ENCODE data around the gene UTRN. TPM values are rescaled to one million over a fixed set of nuclear protein-coding genes. Genes with fewer than 3 reads are reported as not detected.

Gene UTRN
- total and polyA plus RNA-seq, 2 donors from 2014 or later, result 8.3 to 210 TPM

GRCh38 chr6:144304223-144304848 is 19.2 kb downstream of the UTRN start:
- DNase-seq (no peak), FAIRE-seq (no peak)
- Histone ChIP-seq H3K36me3 (ENCODE audit: control insufficient read depth in 2 of 3, insufficient read depth in 3 of 3, low read length in 3 of 3) (peaks cover 0 to 8% (median 4%) of the 10 kb centered on the region in 3 donors), H3K9me3 (ENCODE audit: control insufficient read depth in 2 of 3, insufficient read depth in 1 of 3, low read length in 3 of 3) (no peaks in the 10 kb centered on the region), H3K9ac (ENCODE audit: low read length in 3 of 3) (no peak overlapping the region), H3K4me1 (ENCODE audit: control insufficient read depth in 2 of 3, insufficient read depth in 2 of 3, low read depth in 1 of 3, low read length in 3 of 3) (no peaks in the 10 kb centered on the region), H3K27ac (ENCODE audit: low read depth in 2 of 2, low read length in 2 of 2) (no peak overlapping the region), H3K27me3 (ENCODE audit: control insufficient read depth, insufficient read depth, low read length) (no peaks in the 10 kb centered on the region), H3K4me3 (ENCODE audit: low read length in 3 of 3) (no peak overlapping the region)
- intact Hi-C loops (cut with DNase I), result loop anchor here (10.0 kb wide), 1 partner anchor 170 kb away; no protein-coding TSS in a partner anchor
- no peak for TF ChIP-seq CTCF (IDR thresholded peaks at IDR 0.05; ENCODE audit: borderline replicate concordance, extremely low read depth, insufficient read depth)

GRCh38 chr6:144305567-144305966 is 20.4 kb downstream of the UTRN start:
- no peak overlapping the region for H3K4me3 ChIP-seq (ENCODE audit: low read length in 3 of 3)
- no peak overlapping the region for H3K9ac ChIP-seq (ENCODE audit: low read length in 3 of 3)
- no peak for TF ChIP-seq CTCF (IDR thresholded peaks at IDR 0.05; ENCODE audit: borderline replicate concordance, extremely low read depth, insufficient read depth)
- H3K4me1 ChIP-seq (ENCODE audit: control insufficient read depth in 2 of 3, insufficient read depth in 2 of 3, low read depth in 1 of 3, low read length in 3 of 3), result no peaks in the 10 kb centered on the region
- no peaks in the 10 kb centered on the region for H3K9me3 ChIP-seq (ENCODE audit: control insufficient read depth in 2 of 3, insufficient read depth in 1 of 3, low read length in 3 of 3)
- no peak overlapping the region for H3K27ac ChIP-seq (ENCODE audit: low read depth in 2 of 2, low read length in 2 of 2)
- FAIRE-seq (no peak), DNase-seq (no peak)
- no peaks in the 10 kb centered on the region for H3K27me3 ChIP-seq (ENCODE audit: control insufficient read depth, insufficient read depth, low read length)
- H3K36me3 ChIP-seq (ENCODE audit: control insufficient read depth in 2 of 3, insufficient read depth in 3 of 3, low read length in 3 of 3), result peaks cover 0 to 9% (median 4%) of the 10 kb centered on the region in 3 donors
- intact Hi-C loops (cut with DNase I), result loop anchor here (10.0 kb wide), 1 partner anchor 169 kb away; no protein-coding TSS in a partner anchor

GRCh38 chr6:144305985-144306384 is 20.9 kb downstream of the UTRN start:
- intact Hi-C loops (cut with DNase I), result loop anchor here (10.0 kb wide), 1 partner anchor 169 kb away; no protein-coding TSS in a partner anchor
- no peak for TF ChIP-seq CTCF (IDR thresholded peaks at IDR 0.05; ENCODE audit: borderline replicate concordance, extremely low read depth, insufficient read depth)

More at GRCh38 chr6:144305985-144306384, 20.9 kb downstream of the UTRN start:
- Histone ChIP-seq H3K27me3 (ENCODE audit: control insufficient read depth, insufficient read depth, low read length) (no peaks in the 10 kb centered on the region), H3K27ac (ENCODE audit: low read depth in 2 of 2, low read length in 2 of 2) (no peak overlapping the region), H3K9ac (ENCODE audit: low read length in 3 of 3) (no peak overlapping the region), H3K4me3 (ENCODE audit: low read length in 3 of 3) (no peak overlapping the region), H3K9me3 (ENCODE audit: control insufficient read depth in 2 of 3, insufficient read depth in 1 of 3, low read length in 3 of 3) (no peaks in the 10 kb centered on the region), H3K36me3 (ENCODE audit: control insufficient read depth in 2 of 3, insufficient read depth in 3 of 3, low read length in 3 of 3) (peaks cover 0 to 9% (median 4%) of the 10 kb centered on the region in 3 donors), H3K4me1 (ENCODE audit: control insufficient read depth in 2 of 3, insufficient read depth in 2 of 3, low read depth in 1 of 3, low read length in 3 of 3) (no peaks in the 10 kb centered on the region)
- DNase-seq, result no peak
- FAIRE-seq, result no peak

Measured in kidney (tissue), 14 donors.